Measurements from ENCODE around the gene PBX2. TPM values are rescaled to one million over a fixed set of nuclear protein-coding genes. Genes with fewer than 3 reads are reported as not detected.

PBX2 gene
- total RNA-seq, 4 donors from 2014 or later, result 42.9 to 70.1 (median 61.0) TPM

DNA sequence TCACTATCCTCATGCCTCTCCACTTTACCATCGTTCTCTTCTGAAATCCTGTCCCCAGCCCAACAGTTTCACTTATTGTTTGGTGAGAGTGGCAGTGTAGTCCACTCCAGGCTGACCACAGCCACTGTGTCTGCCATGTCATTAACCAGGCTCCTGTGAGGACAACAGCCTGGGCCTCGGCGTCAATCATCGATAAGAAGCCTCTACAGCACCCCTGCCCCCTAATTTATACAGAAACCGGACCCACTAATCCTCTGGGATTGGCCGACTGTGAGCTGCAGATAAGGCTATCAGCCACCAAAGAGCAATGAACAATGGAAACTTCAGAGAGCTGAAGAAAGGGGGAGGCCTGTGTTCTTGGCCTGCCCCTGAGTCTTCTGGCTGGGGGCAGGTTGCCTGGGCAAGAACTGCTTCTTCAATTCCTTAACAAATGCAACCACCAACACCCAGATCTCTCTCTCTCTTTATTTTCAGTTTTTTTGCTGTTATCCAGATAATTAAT is 22.2 kb downstream of the PBX2 start:
- no peak overlapping the region for H3K4me3 ChIP-seq
- no peak for ATAC-seq
- H3K27ac ChIP-seq, result peak overlapping the region in 2 of 4 donors; percentile 35 to 74
- TF ChIP-seq EP300 (IDR thresholded peaks at IDR 0.05) (no peak), POLR2AphosphoS5 (IDR thresholded peaks at IDR 0.05) (no peak), CTCF (IDR thresholded peaks at IDR 0.05) (no peak), POLR2A (IDR thresholded peaks at IDR 0.05) (no peak)
- H3K36me3 ChIP-seq, result peaks cover 0 to 86% of the 10 kb centered on the region in 2 donors
- no peaks in the 10 kb centered on the region for H3K27me3 ChIP-seq
- H3K4me1 ChIP-seq, result peaks cover 0 to 22% (median 0%) of the 10 kb centered on the region in 3 donors
- no peaks in the 10 kb centered on the region for H3K9me3 ChIP-seq
- 62 to 83% methylated on average over 1 to 4 of the region's 6 CpGs for WGBS, 2 donors (ENCODE audit: low coverage in 1 of 2)

GRCh38 chr6:32167154-32167760 is 22.7 kb downstream of the PBX2 start:
- H3K4me1 ChIP-seq, result peaks cover 0 to 19% (median 0%) of the 10 kb centered on the region in 3 donors
- H3K27me3 ChIP-seq, result no peaks in the 10 kb centered on the region
- peak overlapping the region in 3 of 4 donors; percentile 22 to 74 (median 35) for H3K27ac ChIP-seq
- H3K9me3 ChIP-seq, result no peaks in the 10 kb centered on the region
- 66 to 88% methylated on average over 1 to 7 of the region's 32 CpGs for whole genome bisulfite sequencing, 2 donors (ENCODE audit: low coverage in 1 of 2)
- H3K36me3 ChIP-seq, result peaks cover 0 to 91% of the 10 kb centered on the region in 2 donors
- H3K4me3 ChIP-seq, result no peak overlapping the region
- TF ChIP-seq CTCF (IDR thresholded peaks at IDR 0.05) (no peak), POLR2AphosphoS5 (IDR thresholded peaks at IDR 0.05) (no peak), POLR2A (IDR thresholded peaks at IDR 0.05) (no peak), EP300 (IDR thresholded peaks at IDR 0.05) (no peak)
- no peak for ATAC-seq

GRCh38 chr6:32166411-32167061 is 23.5 kb downstream of the PBX2 start:
- Histone ChIP-seq H3K4me3 (no peak overlapping the region), H3K27ac (peak overlapping the region in 3 of 4 donors; percentile 22 to 74 (median 35)), H3K9me3 (no peaks in the 10 kb centered on the region), H3K27me3 (no peaks in the 10 kb centered on the region), H3K4me1 (peaks cover 0 to 18% (median 0%) of the 10 kb centered on the region in 3 donors), H3K36me3 (peaks cover 0 to 99% of the 10 kb centered on the region in 2 donors)
- TF ChIP-seq EP300 (IDR thresholded peaks at IDR 0.05) (no peak), CTCF (IDR thresholded peaks at IDR 0.05) (peak in 1 of 4 experiments; percentile 16)
- 63% methylated on average over 6 of the region's 30 CpGs; no CpG with 5 or more reads in 1 of the 2 donors for WGBS, 2 donors (ENCODE audit: low coverage in 1 of 2)
- no peak for ATAC-seq

DNA sequence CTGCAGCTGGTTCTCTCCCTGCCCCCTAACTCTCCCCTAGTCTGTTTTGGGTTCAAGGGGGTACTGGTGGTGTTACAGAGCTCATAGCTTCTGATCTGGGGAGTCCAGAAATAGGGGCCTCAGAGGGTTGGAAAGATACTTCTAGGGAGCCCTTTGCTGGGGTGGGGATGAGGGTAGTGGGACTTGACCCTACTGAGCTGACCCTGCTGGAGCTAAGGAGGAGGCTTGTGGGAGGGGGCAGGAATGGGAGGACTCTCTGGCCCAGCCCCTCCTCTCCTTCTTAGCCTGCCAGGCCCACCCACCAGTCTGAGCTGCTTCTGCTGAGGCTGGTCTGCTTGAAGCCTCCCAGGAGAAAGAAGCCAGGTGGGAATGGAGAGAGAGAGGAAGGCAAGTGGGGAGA is 25.7 kb downstream of the PBX2 start, which contains the start of gene EGFL8:
EGFL8 (plus strand) TSS at position 301 of the 400 bp plus-strand sequence. CDS start 1,571 bp downstream, outside the sequence.
- H3K4me1 ChIP-seq, result peaks cover 0 to 18% (median 0%) of the 10 kb centered on the region in 3 donors
- peak within 1 kb of the TSS in 3 of 4 donors; percentile 60 to 74 (median 64) for H3K27ac ChIP-seq
- TF ChIP-seq CTCF (IDR thresholded peaks at IDR 0.05) (no peak), EP300 (IDR thresholded peaks at IDR 0.05) (no peak), POLR2A (IDR thresholded peaks at IDR 0.05) (no peak), POLR2AphosphoS5 (IDR thresholded peaks at IDR 0.05) (no peak)
- H3K36me3 ChIP-seq, result peaks cover 0 to 97% of the 10 kb centered on the region in 2 donors
- H3K27me3 ChIP-seq, result no peaks in the 10 kb centered on the region
- no peaks in the 10 kb centered on the region for H3K9me3 ChIP-seq
- no peak for ATAC-seq
- no peak within 1 kb of the TSS for H3K4me3 ChIP-seq
